ENCODE measurements around the gene SLC66A1.

Gene SLC66A1

DNA sequence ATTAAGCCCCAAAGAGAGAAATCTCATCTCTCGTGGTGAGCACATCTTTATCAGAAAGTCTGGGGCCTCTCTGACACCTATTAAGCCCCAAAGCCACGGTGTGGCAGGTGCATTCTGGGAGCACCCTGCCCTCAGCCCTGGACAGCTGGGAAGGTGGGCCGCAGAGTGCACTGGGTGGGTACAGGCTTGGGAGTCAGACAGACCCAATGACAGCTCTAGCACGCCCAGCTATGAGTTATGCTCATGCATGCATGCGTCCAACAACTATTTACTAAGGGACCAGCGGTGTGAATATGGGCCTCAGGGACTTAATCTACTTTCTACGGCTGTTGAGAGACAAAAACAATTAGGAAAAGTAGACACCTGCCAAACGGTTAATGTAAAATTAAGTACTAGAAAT lies 46.6 kb downstream of the SLC66A1 start:
- H3K4me3 ChIP-seq (ENCODE audit: low read depth, low read length, poor library complexity, severe bottlenecking): no peak overlapping the region
- H3K27me3 ChIP-seq (ENCODE audit: insufficient read depth, low read length): no peaks in the 10 kb centered on the region
- no peaks in the 10 kb centered on the region for H3K9me3 ChIP-seq (ENCODE audit: low read length)
- no peaks in the 10 kb centered on the region for H3K9me2 ChIP-seq (ENCODE audit: low read depth, low read length)
- no peaks in the 10 kb centered on the region for H3F3A ChIP-seq (ENCODE audit: insufficient read depth, low read length)
- no peak for TF ChIP-seq CTCF (IDR thresholded peaks at IDR 0.05; ENCODE audit: low read length)
- no peak for TF ChIP-seq EZH2 (IDR thresholded peaks at IDR 0.05; ENCODE audit: borderline replicate concordance, low read length)
- H3K27ac ChIP-seq (ENCODE audit: low read depth, low read length, poor library complexity, severe bottlenecking): no peak overlapping the region
- H3K4me2 ChIP-seq (ENCODE audit: low read length): no peak overlapping the region
- H3K36me3 ChIP-seq (ENCODE audit: insufficient read depth, low read length): peaks cover 21% of the 10 kb centered on the region
- no peak overlapping the region for H3K9ac ChIP-seq (ENCODE audit: low read length)
- H4K20me1 ChIP-seq (ENCODE audit: insufficient read depth, low read length): no peaks in the 10 kb centered on the region
- H2AFZ ChIP-seq (ENCODE audit: low read length): no peak overlapping the region
- H3K79me2 ChIP-seq (ENCODE audit: insufficient read depth, low read length): no peaks in the 10 kb centered on the region
- no peaks in the 10 kb centered on the region for H3K4me1 ChIP-seq (ENCODE audit: insufficient read depth, low read length, severe bottlenecking)

DNA sequence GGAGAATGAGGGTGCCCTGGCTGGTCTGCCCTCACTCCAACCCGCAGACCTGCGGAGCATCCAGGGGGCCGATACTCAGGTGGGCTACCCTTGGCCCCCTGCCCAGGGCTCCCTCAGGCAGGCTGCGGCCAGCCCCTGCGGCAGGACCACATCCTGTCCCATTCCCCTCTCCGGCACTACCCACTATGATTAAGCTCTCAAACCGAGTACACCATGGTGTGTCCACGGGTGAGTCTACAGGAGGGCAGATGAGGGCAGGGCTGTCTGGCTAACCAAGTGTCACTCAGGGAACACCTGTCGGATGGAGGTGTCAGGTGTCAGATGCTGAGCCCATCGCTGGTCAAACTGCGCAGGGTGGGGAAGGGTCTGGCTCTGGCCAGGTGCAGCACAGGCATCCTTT lies 47.2 kb downstream of the SLC66A1 start:
- H3K27ac ChIP-seq (ENCODE audit: low read depth, low read length, poor library complexity, severe bottlenecking): no peak overlapping the region
- no peak overlapping the region for H3K4me3 ChIP-seq (ENCODE audit: low read depth, low read length, poor library complexity, severe bottlenecking)
- H3K4me1 ChIP-seq (ENCODE audit: insufficient read depth, low read length, severe bottlenecking): no peaks in the 10 kb centered on the region
- TF ChIP-seq CTCF (IDR thresholded peaks at IDR 0.05; ENCODE audit: low read length) (no peak), EZH2 (IDR thresholded peaks at IDR 0.05; ENCODE audit: borderline replicate concordance, low read length) (no peak)
- no peaks in the 10 kb centered on the region for H3K9me2 ChIP-seq (ENCODE audit: low read depth, low read length)
- no peak overlapping the region for H3K4me2 ChIP-seq (ENCODE audit: low read length)
- H2AFZ ChIP-seq (ENCODE audit: low read length): no peak overlapping the region
- no peak overlapping the region for H3K9ac ChIP-seq (ENCODE audit: low read length)
- H3K27me3 ChIP-seq (ENCODE audit: insufficient read depth, low read length): no peaks in the 10 kb centered on the region
- H3F3A ChIP-seq (ENCODE audit: insufficient read depth, low read length): no peaks in the 10 kb centered on the region
- H4K20me1 ChIP-seq (ENCODE audit: insufficient read depth, low read length): no peaks in the 10 kb centered on the region
- no peaks in the 10 kb centered on the region for H3K9me3 ChIP-seq (ENCODE audit: low read length)
- no peaks in the 10 kb centered on the region for H3K79me2 ChIP-seq (ENCODE audit: insufficient read depth, low read length)
- peaks cover 21% of the 10 kb centered on the region for H3K36me3 ChIP-seq (ENCODE audit: insufficient read depth, low read length)

DNA sequence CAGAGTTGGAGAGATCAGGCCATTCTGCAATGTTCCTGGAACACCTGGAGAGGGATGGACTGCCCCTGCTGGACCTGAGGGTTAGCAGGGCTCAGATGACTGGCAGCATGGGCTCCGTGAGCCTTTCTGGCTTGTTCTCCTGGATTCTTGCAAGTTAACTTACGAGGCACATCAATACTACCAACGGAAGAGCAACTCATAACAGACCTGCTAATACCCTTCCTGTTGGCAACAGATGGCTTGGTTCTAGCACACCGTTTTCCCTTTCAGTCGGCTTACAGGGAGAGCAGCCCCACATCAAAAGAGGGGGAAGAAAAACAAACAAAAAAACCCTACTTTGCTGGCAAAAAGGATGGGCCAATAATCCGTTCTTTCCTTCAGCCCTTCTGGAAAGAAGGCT lies 47.9 kb downstream of the SLC66A1 start:
- no peaks in the 10 kb centered on the region for H3K9me2 ChIP-seq (ENCODE audit: low read depth, low read length)
- no peaks in the 10 kb centered on the region for H3K79me2 ChIP-seq (ENCODE audit: insufficient read depth, low read length)
- H3F3A ChIP-seq (ENCODE audit: insufficient read depth, low read length): no peaks in the 10 kb centered on the region
- H2AFZ ChIP-seq (ENCODE audit: low read length): no peak overlapping the region
- H3K36me3 ChIP-seq (ENCODE audit: insufficient read depth, low read length): peaks cover 15% of the 10 kb centered on the region
- no peak overlapping the region for H3K4me2 ChIP-seq (ENCODE audit: low read length)
- no peak overlapping the region for H3K4me3 ChIP-seq (ENCODE audit: low read depth, low read length, poor library complexity, severe bottlenecking)
- TF ChIP-seq CTCF (IDR thresholded peaks at IDR 0.05; ENCODE audit: low read length): no peak
- TF ChIP-seq EZH2 (IDR thresholded peaks at IDR 0.05; ENCODE audit: borderline replicate concordance, low read length): no peak
- H3K9me3 ChIP-seq (ENCODE audit: low read length): no peaks in the 10 kb centered on the region
- H3K4me1 ChIP-seq (ENCODE audit: insufficient read depth, low read length, severe bottlenecking): no peaks in the 10 kb centered on the region
- no peaks in the 10 kb centered on the region for H4K20me1 ChIP-seq (ENCODE audit: insufficient read depth, low read length)
- H3K27me3 ChIP-seq (ENCODE audit: insufficient read depth, low read length): no peaks in the 10 kb centered on the region
- no peak overlapping the region for H3K27ac ChIP-seq (ENCODE audit: low read depth, low read length, poor library complexity, severe bottlenecking)
- H3K9ac ChIP-seq (ENCODE audit: low read length): no peak overlapping the region

Measured in OCI-LY1 (cell line).